SHP77 treated with DMSO at 0.1 percent for 48 hours (cell line): ENCODE measurements around the gene XPO5.
"Not testable (repeated sequence)": the region's sequence is repeated elsewhere in the genome, so short reads cannot be mapped to it uniquely, and the experiment has no call there.

ENCODE experiments used
- DNase-seq: peaks from one replicate; lab custom pipeline; 2025; lab: John Stamatoyannopoulos, UW

Gene XPO5

DNA sequence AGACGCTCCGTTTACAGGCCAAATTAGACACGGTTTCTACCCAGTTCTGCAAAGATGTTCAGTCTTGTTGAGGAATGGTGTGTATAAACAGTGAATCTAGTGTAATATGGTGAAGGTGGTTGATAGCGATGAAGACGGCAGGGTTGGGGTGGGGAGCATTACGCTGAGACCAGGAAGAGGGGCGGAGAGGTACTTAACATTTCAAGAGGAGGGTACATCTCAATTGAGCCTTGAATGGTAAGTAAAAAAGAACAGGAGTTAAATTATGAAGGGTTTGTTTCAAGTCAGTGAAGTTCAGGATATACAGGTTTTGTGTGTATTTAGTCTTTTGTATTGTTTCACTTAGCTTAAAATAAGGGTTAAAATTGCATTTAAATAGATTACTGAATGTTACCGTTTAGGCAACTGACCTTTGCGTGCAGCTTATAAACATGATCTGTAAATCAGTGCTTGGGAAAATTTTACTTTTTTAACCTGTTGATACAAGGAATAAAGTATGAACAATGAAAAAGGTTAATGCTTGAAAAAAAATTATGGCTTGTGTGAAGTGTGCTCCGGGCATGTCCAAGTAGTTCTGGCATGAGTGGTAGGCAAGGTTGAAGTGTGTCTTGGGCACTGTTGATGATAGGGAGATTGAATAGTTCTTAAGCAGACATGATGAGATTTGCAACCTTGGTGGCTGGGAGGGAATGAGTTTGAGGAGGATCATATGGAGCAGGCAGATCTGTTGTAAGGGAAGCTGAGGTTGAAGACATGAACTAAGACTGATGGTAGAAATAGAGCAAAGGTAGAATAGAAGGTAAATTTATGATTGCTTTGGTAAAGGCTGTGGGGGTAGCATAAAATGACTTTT, 58.1 kb downstream of the XPO5 start:
- no peak for DNase-seq

DNA sequence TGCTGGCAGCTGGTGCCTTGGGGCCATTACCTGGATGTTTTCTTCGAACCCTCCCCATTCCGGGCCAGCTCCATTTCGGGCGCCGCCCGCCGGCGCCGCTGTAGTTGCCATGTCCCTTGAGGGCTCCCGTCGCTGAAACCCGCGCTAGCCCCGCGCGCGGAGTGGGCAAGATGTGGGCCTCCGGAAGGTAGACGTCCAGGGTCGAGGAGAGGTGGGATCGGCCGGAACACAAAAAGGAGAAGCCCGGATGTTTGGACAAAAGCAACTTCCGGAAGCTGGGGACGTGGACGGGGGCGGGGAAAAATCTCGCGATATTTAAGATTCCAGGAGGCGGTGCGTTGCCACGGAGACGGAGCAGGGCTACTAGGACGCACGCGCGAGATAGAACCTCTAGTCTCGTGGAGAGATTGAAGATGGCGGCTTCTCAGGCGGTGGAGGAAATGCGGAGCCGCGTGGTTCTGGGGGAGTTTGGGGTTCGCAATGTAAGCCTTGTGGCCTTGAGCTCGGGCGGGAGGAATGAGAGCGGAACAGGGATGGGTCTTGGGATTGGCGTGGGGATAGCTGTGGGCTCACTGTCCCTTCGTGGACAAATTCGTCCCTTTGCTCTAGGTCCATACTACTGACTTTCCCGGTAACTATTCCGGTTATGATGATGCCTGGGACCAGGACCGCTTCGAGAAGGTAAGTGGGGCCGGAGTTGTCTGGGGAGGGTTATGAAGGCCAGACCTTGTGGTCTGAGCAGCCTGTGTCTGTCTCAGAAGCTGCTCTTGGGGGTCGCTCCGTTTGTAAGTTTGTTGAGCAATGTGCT, 58.9 kb downstream of the XPO5 start, which contains the start of the genes POLR1C and YIPF3:
POLR1C (plus strand) TSS at position 393 of the 808 bp plus-strand sequence; CDS start at position 414, 21 bp downstream.
YIPF3 (minus strand) TSS at position 230 of the 808 bp plus-strand sequence; CDS start at position 111, 119 bp downstream.
- DNase-seq = peak; percentile 96

DNA sequence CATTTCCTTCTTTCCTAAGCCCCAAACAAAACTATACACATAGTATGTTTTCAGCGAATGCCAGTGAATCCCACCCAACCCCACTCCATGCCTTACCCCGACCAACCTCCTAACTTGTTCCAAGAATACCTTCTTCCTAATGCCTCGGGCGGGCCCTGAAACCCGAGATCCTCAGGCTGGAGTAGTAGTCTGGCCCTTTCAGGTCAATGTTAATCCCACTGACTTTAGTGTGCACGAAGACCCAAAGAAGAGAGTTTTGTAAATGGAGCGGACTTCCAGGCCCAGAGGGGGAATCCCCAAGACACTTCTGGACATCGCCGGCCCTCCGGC, 59.5 kb downstream of the XPO5 start:
- no peak for DNase-seq

DNA sequence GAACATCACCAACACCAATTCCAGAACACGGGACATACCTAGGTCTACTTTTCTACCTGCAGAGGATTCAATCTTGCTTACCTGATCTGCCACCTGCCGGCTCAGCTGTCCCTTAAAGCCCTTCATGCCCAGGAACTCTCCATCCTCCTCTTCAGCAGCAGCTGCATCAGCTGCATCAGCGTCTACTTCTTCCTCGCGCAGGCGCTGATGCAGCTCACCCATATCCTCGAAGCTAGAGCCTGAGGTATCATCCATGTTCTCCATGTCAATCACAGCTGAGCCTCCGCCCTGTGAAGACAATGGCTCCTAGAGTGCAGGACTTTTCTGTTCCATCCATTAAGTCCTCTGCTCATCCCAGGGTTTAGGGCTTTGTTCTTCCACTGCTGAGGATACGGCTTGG, 60.0 kb downstream of the XPO5 start:
- no peak for DNase-seq

DNA sequence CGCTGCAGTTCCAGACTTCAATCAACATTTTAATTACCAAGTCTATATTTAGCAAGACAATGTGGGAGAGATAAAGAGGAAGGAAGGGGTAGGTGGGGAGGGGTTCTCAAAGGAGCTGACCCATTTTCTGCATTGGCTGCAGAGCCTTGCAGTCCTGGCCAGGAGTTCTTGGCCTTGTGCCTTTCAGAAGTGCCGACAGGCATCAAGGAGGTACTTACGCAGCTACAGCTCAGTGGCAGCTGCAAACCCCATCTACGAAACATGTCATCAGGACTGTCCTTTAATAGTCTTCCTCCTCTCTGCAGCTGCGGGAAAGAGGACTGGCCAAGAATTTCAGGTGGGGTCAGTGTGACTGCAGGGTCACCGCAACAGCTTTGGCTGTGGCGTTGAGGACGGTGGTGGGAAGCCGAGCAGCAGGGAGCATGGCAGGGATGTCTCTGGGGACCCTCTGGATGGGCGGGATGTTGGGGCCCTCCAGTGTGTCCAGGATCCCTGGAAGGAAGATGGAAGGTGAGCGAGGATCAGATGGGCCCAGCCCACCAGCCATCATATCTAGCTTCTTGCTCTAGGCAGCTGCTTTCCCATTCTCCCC, 63.9 kb downstream of the XPO5 start:
- DNase-seq = no peak

DNA sequence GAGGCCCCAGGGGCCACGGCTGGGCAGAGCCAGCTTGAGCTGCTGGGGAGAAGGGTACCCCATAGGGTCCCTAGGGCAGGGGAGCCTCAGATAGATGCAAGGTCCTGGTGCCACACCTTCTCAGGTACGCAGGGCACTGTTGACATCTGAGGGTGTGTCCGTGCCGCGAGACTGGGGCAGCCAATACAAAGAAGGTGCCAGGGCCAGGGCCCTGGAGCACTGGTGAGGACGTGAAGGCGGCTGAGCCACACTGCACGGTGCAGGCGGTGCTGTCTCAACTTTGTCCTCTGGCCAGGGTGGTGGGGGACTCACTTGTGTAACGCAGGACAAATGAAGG, 65.0 kb downstream of the XPO5 start:
- no peak for DNase-seq

DNA sequence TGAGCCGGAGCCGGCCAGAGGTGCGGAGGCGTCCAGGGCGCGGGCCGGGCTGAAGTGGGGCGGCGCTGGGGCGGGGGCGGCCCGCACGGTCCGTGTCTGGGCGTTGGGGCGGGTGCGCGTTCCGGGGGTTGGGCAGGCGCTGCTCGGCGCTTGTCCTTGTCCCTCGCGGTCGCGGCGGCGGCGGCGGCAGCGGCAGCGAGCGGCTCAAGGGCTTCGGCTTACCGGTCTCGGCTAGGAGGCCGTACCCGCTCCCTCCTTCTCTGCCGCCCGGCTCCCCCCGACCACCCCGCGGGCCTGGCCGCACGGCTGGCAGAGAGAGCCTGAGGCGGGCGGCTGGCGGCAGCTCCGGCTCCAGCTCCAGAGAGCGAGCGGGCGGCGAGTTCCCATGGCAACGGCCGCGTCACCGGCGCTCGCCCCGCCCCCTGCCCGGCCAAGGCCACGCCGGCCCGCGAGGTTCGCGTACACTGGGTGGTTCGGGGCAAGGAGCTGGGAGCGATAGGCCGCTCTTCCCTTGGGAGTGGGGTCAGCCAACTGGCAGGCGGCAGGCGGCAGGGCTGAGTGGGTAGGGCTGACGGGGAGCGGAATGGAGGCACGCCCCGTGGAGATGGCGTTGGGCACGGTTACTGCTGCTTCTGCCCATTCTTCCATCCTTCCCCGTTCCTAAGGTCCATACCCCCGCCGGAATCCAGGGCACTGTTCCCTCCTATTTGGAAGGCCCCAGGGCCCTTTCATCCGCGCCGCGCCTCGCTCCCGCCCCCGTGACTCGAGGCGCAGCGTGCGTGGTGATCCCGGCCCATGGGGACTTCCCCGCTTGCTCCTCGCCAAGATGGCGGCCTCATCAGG, 65.6 kb downstream of the XPO5 start, which contains the start of gene LRRC73:
LRRC73 (minus strand) TSS at position 363 of the 843 bp plus-strand sequence. CDS start 561 bp downstream, outside the sequence.
- peak; percentile 48 for DNase-seq

DNA sequence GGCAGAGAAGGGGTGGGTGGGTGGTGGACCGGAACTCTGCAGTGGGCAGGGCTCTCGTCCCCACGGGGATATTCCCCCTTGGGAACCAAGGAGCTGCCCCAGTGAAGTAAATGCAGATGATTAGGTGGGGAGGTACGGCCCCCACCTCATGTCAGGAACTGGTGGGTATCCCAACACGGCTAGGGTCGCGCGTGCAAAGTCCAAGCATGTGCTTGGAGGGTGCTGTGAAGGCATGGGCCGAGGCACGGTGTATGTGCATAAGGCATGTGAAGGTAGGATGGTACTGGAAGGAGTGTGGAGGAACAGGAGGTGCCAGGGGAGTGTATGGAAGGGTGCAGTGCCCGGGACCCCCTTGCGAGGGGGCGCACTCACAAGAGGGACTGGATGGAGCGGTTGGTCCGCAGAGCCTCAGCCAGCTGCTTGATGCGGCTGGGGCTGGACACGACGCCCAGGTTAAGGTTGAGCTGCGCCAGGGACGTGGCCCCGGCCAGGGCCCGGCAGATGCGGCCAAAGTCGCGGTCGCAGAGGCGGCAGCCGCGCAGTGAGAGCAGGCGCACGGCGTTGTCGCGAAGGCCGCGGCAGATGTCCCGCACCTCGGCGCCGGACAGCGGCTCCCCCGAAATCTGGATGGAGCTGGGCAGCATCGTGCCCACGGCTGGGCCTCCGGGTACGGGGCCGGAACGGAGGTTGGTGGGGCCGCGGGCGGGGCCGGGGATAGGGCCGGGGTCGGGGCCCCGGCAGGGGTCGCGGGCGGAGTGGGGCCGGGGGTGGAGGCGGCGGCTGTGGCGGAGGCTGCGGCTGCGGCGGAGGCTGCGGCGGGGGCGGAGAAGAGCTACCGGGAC, 66.5 kb downstream of the XPO5 start:
- no peak for DNase-seq

DNA sequence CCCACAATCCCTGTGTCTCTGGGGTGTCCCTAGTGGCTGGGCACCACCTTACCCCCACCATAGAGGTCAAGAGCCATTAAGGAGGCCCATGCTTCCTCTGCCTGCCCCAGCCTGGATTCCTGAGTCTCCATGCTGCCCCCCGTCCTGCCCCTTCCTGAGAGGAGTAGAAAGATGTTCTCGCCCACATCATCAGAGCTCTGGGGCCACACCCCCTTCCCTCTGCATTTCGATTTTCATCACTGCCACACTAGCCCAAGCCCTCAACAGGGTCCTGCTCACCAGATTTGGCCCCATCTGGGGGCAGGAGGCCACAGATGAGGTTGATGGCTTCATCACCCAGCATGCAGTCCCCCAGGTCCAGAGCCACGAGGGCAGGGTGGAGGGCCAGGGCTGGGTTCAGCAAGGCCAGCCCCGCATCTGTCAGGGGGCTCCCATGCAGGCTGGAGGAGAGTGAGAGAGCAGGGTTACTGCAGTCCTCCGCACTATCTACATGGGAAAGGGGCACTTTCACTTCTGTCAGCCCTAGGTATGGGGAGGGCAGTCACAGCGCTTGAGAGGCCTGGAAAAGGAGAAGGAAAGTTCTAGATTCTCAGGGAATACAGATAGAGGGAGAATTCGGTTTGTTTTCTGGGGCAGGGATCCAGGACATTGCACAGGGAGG, 67.2 kb downstream of the XPO5 start:
- DNase-seq = no peak

DNA sequence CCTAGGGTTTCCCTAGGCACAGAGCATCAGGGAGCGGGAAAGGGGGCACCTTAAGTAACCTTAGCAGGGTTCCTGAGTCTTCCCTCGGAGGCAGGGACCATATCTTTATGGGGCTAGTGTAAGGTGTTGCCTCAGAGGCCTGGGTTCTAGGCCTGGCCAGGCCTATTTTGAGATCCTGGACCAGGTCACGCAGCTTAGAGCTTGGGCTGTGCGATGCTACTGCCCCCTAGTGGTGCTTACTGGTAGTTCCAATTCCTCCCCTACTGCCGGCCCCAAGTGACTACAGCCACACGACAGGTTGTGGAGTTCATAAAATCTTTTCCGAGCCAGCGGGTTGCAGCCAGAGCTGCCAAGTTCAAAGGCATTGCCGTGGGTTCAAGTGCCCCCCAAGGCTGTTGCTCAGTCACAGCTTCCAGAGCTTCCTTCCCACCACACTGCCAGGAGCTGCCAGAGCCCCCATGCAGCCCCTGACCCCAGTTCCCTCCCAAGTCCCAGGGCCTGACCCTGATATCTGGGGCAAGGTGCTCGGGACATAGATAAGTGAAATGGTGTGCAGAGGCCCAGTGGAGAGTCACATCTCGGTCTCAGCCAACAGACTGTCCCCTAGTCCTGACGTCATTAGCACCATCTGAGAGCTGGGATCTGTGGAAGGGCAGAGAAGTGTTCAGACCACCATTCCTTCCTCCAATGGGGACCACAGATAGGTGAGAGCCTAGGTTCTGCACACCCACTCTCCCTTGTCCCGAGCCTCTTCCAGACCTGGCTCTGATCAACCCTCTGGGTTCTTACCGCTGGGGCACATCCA, 69.0 kb downstream of the XPO5 start:
- DNase-seq = peak; percentile 26

DNA sequence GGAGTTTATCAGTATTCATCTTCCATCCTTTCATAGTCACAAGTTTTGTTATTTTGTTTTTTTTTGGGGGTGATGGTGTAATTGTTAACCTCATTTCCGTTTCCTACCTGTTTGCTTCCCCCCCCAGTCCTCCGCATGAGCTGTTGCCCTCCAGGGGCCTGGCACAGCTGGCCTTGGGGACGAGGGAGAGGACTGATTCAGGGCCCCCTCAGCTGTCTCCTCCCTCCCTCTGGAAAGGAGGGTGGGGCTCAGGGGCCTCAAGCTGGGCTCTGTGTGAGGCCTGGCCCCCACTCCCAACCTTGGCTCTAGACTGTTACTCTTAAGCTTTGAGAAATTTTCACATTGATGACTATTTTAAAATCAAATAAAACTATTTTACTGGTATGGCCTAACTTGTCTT, 69.7 kb downstream of the XPO5 start:
- no peak for DNase-seq

DNA sequence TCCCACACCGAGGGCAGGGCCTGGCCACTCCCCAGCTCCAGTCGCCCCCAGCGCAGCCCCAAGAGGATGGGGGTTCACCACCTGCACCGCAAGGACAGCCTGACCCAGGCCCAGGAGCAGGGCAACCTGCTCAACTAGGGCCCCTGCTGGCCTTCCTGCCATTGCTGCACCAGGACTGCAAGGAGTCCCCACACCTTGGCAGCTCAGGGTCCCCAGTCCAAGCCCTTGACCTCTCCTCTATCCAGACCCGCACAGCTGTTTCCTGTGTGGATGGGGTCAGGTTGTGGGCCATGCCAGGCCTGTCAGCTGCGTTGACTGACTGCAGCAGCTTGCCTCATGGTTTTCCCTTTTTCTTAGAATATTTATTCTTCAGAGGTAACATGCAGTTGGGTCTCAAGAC, 70.1 kb downstream of the XPO5 start:
- no peak for DNase-seq

DNA sequence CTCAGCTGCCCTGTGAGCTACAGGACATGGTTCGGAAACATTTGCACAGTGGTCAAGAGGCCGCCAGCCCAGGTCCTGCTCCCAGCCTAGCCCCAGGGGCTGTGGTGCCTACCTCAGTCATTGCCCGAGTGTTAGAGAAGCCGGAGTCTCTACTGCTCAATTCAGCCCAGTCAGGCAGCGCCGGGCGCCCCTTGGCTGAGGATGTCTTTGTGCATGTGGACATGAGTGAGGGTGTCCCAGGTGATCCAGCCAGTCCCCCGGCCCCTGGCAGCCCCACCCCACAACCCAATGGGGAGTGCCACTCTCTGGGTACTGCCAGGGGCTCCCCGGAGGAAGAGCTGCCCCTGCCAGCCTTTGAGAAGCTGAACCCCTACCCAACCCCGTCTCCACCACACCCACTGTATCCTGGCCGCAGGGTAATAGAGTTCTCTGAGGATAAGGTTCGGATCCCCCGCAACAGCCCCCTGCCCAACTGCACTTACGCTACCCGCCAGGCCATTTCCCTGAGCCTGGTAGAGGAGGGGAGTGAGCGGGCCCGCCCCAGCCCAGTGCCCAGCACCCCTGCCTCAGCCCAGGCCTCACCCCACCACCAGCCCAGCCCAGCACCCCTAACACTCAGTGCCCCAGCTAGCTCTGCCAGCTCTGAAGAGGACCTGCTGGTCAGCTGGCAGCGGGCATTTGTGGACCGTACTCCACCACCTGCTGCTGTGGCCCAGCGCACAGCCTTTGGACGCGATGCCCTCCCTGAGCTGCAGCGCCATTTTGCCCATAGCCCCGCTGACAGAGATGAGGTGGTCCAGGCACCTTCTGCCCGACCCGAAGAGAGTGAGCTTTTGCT, 70.9 kb downstream of the XPO5 start:
- no peak for DNase-seq

DNA sequence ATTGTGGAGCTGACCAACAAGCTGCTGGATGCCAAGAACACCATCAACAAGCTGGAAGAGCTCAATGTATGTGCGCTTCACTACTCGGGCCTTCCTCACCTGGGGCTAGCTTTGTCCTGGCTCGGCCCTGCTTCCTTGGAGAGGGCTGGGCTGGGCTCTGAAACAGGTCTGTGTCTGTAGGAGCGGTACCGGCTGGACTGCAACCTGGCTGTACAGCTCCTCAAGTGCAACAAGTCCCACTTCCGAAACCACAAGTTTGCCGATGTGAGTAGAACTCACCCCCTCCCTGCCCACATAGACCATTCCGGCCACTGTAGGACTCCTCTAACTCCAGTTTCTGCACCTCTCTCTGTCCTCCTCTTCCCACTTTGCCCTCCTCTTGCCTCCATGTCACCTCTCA, 72.4 kb downstream of the XPO5 start:
- DNase-seq = no peak

DNA sequence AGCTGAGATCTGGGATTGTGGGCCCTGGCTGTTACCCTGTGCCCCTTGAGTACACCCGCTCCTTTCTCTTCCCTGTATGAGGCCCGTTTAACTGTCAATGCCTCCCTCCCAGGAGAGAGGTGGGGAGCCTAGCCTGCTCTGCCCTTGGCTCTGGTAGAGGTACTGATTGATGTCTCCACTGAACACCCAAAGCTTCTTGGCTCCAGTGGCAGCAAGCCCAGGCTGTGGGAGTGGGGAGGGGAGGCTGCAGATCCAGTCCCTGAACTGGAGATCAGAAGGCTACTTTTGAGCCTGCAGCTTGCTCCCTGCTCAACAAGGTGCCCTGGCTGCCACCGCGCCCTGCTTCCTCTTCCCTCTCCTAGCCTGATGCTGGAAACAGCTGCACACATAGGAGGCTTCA, 73.2 kb downstream of the XPO5 start:
- DNase-seq = no peak

DNA sequence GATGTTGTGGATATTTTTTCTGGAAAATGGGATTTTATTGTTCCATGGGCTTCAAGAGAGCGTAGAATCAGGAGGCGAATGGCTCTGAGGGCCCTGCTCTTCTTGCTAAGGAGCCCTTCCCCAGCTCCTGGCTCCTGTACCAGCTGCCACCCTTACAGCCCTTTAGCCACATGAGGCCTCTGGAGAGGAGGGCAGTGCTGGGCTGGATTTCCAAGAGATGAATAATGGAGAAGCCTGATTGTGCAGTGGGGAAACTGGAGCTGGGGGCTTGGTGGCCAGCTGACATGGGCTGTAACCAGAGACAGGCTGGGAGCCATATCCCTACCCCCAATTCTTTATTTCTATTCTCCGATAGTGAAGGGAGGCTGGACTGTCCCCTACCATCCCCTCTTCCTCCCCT, 74.9 kb downstream of the XPO5 start:
- no peak for DNase-seq

DNA sequence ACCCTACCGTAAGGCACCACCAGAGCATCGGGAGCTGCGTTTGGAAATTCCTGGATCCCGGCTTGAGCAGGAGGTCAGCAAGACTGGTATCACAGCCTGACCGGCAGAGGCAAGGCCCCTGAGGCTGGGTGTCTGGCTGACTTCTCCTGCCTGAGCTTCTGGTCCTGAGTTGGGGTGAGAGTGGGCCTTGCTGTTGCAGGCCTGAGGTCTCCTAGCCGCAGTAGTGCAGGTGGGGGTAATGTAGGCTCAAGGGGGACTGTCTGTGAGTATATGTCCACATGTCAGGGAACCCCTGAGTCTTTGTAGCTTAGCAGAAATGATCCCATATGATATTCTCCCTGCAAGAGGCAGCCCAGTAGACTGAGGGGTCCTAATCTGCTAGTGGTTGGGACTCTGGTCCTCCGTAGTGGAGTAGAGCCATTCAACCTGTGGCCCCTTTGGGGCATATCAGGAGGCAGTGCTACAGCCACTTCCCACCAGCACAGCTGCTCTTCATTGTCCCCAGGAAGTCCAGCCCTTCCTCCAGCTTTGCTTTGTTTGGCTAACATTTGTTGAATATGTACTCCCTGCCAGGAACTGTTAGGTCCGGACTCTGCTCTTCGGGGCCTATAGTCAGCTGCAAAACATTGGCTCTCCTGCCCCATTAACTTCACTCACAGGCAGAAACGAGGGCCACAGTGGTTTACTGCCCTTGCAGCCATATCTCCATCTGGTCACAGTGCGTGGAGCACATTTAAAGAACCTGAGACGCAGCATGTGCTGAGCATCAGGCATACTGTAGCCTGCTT, 76.6 kb downstream of the XPO5 start:
- no peak for DNase-seq

DNA sequence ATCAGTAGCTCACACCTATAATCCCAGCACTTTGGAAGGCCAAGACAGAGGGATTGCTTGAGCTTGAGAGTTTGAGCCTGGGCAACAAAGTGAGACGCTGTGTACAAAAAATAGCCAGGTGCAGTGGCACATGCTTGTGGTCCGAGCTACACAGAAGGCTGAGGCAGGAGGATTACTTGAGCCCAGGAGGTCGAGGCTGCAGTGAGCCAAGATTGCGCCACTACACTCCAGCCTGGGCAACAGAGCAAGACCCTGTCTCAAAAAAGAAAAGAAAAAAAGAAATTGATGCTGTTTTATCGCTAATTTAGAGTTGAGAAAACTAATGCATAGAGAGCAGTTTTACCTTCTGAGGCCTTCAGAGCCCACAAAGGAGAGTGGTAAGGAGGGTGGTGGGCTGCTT, 77.5 kb downstream of the XPO5 start:
- DNase-seq = not testable (repeated sequence)
